ENCODE data around the gene BBX.

Gene BBX

DNA sequence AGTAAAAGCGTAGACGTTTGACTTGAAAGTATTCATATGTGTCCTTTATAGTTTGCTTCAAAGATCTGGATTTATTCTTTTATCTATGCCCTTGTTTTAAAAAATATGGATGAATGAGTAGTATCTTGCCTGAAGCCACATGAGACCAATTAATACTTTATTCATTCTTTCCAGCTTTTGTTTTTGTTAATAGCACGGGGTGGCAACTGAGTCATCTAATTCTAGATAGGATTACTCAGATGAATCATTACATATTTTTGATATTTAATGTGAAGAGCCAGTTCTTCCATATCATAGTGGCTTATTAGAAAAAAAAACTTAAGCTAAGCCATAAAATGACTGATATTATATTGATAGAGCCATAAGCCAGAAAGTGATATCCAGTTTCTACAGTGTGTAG, 121.9 kb downstream of the BBX start:
- DNase-seq: no peak

DNA sequence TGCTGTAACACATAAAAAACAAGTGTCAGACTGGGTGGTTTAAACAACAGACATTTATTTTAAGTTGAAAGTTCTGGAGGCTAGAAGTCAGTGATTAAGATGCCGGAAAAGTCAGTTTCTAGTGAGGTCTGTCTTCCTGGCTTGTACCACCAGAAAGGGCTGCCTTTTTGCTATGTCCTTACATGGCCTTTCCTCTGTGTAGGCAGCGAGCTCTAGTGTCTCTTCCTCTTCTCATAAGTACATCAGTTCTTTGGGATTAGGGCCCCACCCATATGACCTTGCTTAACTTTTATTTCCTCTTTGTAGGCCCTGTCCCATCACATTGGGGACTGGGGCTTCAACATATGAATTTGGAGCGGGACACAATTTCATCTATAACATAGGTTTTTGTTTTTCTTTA, 128.0 kb downstream of the BBX start:
- Histone ChIP-seq H3K56ac (ENCODE audit: low read length) (no peak overlapping the region), H3K36me3 (ENCODE audit: control insufficient read depth, insufficient read depth, low read length) (no peaks in the 10 kb centered on the region), H3K18ac (ENCODE audit: low read length) (no peak overlapping the region), H3K27ac (ENCODE audit: low read depth, low read length) (no peak overlapping the region), H2BK120ac (ENCODE audit: low read depth, low read length) (peak overlapping the region; percentile 28), H3K79me2 (ENCODE audit: control insufficient read depth, insufficient read depth, low read length) (no peaks in the 10 kb centered on the region), H4K8ac (ENCODE audit: low read depth, low read length) (no peak overlapping the region), H3K9ac (ENCODE audit: low read length) (no peak overlapping the region), H3K4me3 (ENCODE audit: low read length) (no peak overlapping the region), H2BK5ac (ENCODE audit: low read length) (no peak overlapping the region), H3K27me3 (ENCODE audit: insufficient read depth, low read length, poor library complexity) (no peaks in the 10 kb centered on the region), H2BK15ac (replicated peaks; ENCODE audit: low read depth) (no peak overlapping the region), H2AK5ac (ENCODE audit: low read length) (no peak overlapping the region), H3K79me1 (ENCODE audit: low read length) (no peaks in the 10 kb centered on the region), H3K4me1 (ENCODE audit: control insufficient read depth, low read depth, low read length) (no peaks in the 10 kb centered on the region), H3K4me2 (ENCODE audit: low read length) (no peak overlapping the region), H4K5ac (ENCODE audit: low read length) (peak overlapping the region; percentile 50), H3K4ac (ENCODE audit: low read depth, low read length) (no peak overlapping the region), H3K23ac (ENCODE audit: low read length) (no peak overlapping the region)
- DNase-seq: no peak
- WGBS (ENCODE audit: extremely low coverage, insufficient coverage, low lambda C conversion rate): no CpG with 5 or more reads among the region's 3 CpGs

More for the DNA sequence above, 121.9 kb downstream of the BBX start:
- no CpG with 5 or more reads among the region's 3 CpGs for WGBS (ENCODE audit: extremely low coverage, insufficient coverage, low lambda C conversion rate)
- Histone ChIP-seq H3K4me2 (ENCODE audit: low read length) (no peak overlapping the region), H3K27me3 (ENCODE audit: insufficient read depth, low read length, poor library complexity) (no peaks in the 10 kb centered on the region), H3K79me1 (ENCODE audit: low read length) (peaks cover 7% of the 10 kb centered on the region), H2BK120ac (ENCODE audit: low read depth, low read length) (no peak overlapping the region), H3K56ac (ENCODE audit: low read length) (no peak overlapping the region), H3K4me3 (ENCODE audit: low read length) (no peak overlapping the region), H4K5ac (ENCODE audit: low read length) (no peak overlapping the region), H4K8ac (ENCODE audit: low read depth, low read length) (no peak overlapping the region), H3K23ac (ENCODE audit: low read length) (no peak overlapping the region), H3K27ac (ENCODE audit: low read depth, low read length) (no peak overlapping the region), H3K4me1 (ENCODE audit: control insufficient read depth, low read depth, low read length) (peaks cover 1% of the 10 kb centered on the region), H3K9ac (ENCODE audit: low read length) (no peak overlapping the region), H3K4ac (ENCODE audit: low read depth, low read length) (no peak overlapping the region), H2AK5ac (ENCODE audit: low read length) (no peak overlapping the region), H3K18ac (ENCODE audit: low read length) (no peak overlapping the region), H3K79me2 (ENCODE audit: control insufficient read depth, insufficient read depth, low read length) (no peaks in the 10 kb centered on the region), H2BK5ac (ENCODE audit: low read length) (no peak overlapping the region), H2BK15ac (replicated peaks; ENCODE audit: low read depth) (no peak overlapping the region), H3K36me3 (ENCODE audit: control insufficient read depth, insufficient read depth, low read length) (no peaks in the 10 kb centered on the region)

GRCh38 chr3:107651782-107652181, 129.0 kb downstream of the BBX start:
- Histone ChIP-seq H3K4ac (ENCODE audit: low read depth, low read length) (no peak overlapping the region), H4K8ac (ENCODE audit: low read depth, low read length) (no peak overlapping the region), H2BK5ac (ENCODE audit: low read length) (no peak overlapping the region), H3K9ac (ENCODE audit: low read length) (no peak overlapping the region), H2BK15ac (replicated peaks; ENCODE audit: low read depth) (no peak overlapping the region), H3K4me1 (ENCODE audit: control insufficient read depth, low read depth, low read length) (no peaks in the 10 kb centered on the region), H2AK5ac (ENCODE audit: low read length) (no peak overlapping the region), H3K27ac (ENCODE audit: low read depth, low read length) (no peak overlapping the region), H3K23ac (ENCODE audit: low read length) (no peak overlapping the region), H3K27me3 (ENCODE audit: insufficient read depth, low read length, poor library complexity) (no peaks in the 10 kb centered on the region), H3K56ac (ENCODE audit: low read length) (no peak overlapping the region), H3K18ac (ENCODE audit: low read length) (no peak overlapping the region), H3K4me2 (ENCODE audit: low read length) (no peak overlapping the region), H3K36me3 (ENCODE audit: control insufficient read depth, insufficient read depth, low read length) (no peaks in the 10 kb centered on the region), H2BK120ac (ENCODE audit: low read depth, low read length) (no peak overlapping the region), H3K4me3 (ENCODE audit: low read length) (no peak overlapping the region), H3K79me2 (ENCODE audit: control insufficient read depth, insufficient read depth, low read length) (no peaks in the 10 kb centered on the region), H3K79me1 (ENCODE audit: low read length) (no peaks in the 10 kb centered on the region), H4K5ac (ENCODE audit: low read length) (no peak overlapping the region)
- no peak for DNase-seq

GRCh38 chr3:107654218-107654617, 131.5 kb downstream of the BBX start:
- Histone ChIP-seq H3K4me3 (ENCODE audit: low read length) (no peak overlapping the region), H3K36me3 (ENCODE audit: control insufficient read depth, insufficient read depth, low read length) (no peaks in the 10 kb centered on the region), H3K9ac (ENCODE audit: low read length) (no peak overlapping the region), H3K4me1 (ENCODE audit: control insufficient read depth, low read depth, low read length) (no peaks in the 10 kb centered on the region), H2BK120ac (ENCODE audit: low read depth, low read length) (no peak overlapping the region), H2BK15ac (replicated peaks; ENCODE audit: low read depth) (no peak overlapping the region), H3K27ac (ENCODE audit: low read depth, low read length) (no peak overlapping the region), H3K56ac (ENCODE audit: low read length) (no peak overlapping the region), H3K4me2 (ENCODE audit: low read length) (no peak overlapping the region), H3K27me3 (ENCODE audit: insufficient read depth, low read length, poor library complexity) (no peaks in the 10 kb centered on the region), H4K5ac (ENCODE audit: low read length) (no peak overlapping the region), H3K23ac (ENCODE audit: low read length) (no peak overlapping the region), H4K8ac (ENCODE audit: low read depth, low read length) (no peak overlapping the region), H3K18ac (ENCODE audit: low read length) (no peak overlapping the region), H3K4ac (ENCODE audit: low read depth, low read length) (no peak overlapping the region), H2AK5ac (ENCODE audit: low read length) (no peak overlapping the region), H3K79me1 (ENCODE audit: low read length) (no peaks in the 10 kb centered on the region), H2BK5ac (ENCODE audit: low read length) (no peak overlapping the region), H3K79me2 (ENCODE audit: control insufficient read depth, insufficient read depth, low read length) (no peaks in the 10 kb centered on the region)
- DNase-seq: no peak
- no CpG with 5 or more reads among the region's 1 CpG for WGBS (ENCODE audit: extremely low coverage, insufficient coverage, low lambda C conversion rate)

DNA sequence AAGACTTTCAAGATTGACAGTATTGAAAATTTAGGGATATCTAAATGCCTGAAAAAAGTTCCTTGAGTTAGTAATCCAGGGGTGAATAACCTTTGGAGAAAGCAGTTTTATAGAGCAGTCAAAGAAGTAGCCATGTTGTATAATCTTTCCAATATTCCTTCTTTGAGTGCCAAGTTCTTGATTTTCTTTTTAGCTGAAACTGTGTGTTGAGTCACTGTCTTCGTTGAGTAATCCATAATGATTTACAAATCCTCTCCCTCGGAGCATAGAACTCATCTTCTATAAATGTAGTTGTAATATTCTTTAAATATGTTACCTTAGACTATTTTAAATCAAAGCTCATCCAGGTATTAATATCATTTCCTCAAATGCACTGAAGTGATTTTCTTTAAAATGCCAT, 135.2 kb downstream of the BBX start:
- no CpG with 5 or more reads among the region's 2 CpGs for WGBS (ENCODE audit: extremely low coverage, insufficient coverage, low lambda C conversion rate)

GRCh38 chr3:107660306-107660976, 137.7 kb downstream of the BBX start:
- H3K9ac ChIP-seq (ENCODE audit: low read length): no peak overlapping the region
- no peak overlapping the region for H4K5ac ChIP-seq (ENCODE audit: low read length)
- H2AK5ac ChIP-seq (ENCODE audit: low read length): no peak overlapping the region
- no peak overlapping the region for H2BK15ac ChIP-seq (replicated peaks; ENCODE audit: low read depth)
- no peak overlapping the region for H3K27ac ChIP-seq (ENCODE audit: low read depth, low read length)
- peaks cover 3% of the 10 kb centered on the region for H3K4me1 ChIP-seq (ENCODE audit: control insufficient read depth, low read depth, low read length)
- no peak overlapping the region for H3K4ac ChIP-seq (ENCODE audit: low read depth, low read length)
- no peak overlapping the region for H3K23ac ChIP-seq (ENCODE audit: low read length)
- no peaks in the 10 kb centered on the region for H3K36me3 ChIP-seq (ENCODE audit: control insufficient read depth, insufficient read depth, low read length)
- no peaks in the 10 kb centered on the region for H3K27me3 ChIP-seq (ENCODE audit: insufficient read depth, low read length, poor library complexity)
- H3K56ac ChIP-seq (ENCODE audit: low read length): no peak overlapping the region
- no peak overlapping the region for H3K4me3 ChIP-seq (ENCODE audit: low read length)
- WGBS (ENCODE audit: extremely low coverage, insufficient coverage, low lambda C conversion rate): no CpG with 5 or more reads among the region's 3 CpGs
- no peak overlapping the region for H3K4me2 ChIP-seq (ENCODE audit: low read length)
- H2BK5ac ChIP-seq (ENCODE audit: low read length): no peak overlapping the region
- no peak for DNase-seq
- no peak overlapping the region for H3K18ac ChIP-seq (ENCODE audit: low read length)
- no peak overlapping the region for H4K8ac ChIP-seq (ENCODE audit: low read depth, low read length)
- no peaks in the 10 kb centered on the region for H3K79me2 ChIP-seq (ENCODE audit: control insufficient read depth, insufficient read depth, low read length)
- no peaks in the 10 kb centered on the region for H3K79me1 ChIP-seq (ENCODE audit: low read length)
- H2BK120ac ChIP-seq (ENCODE audit: low read depth, low read length): no peak overlapping the region

More for the DNA sequence above, 135.2 kb downstream of the BBX start:
- H3K27ac ChIP-seq (ENCODE audit: low read depth, low read length): no peak overlapping the region
- H4K8ac ChIP-seq (ENCODE audit: low read depth, low read length): no peak overlapping the region
- no peak overlapping the region for H3K18ac ChIP-seq (ENCODE audit: low read length)
- no peaks in the 10 kb centered on the region for H3K27me3 ChIP-seq (ENCODE audit: insufficient read depth, low read length, poor library complexity)
- no peak overlapping the region for H3K4ac ChIP-seq (ENCODE audit: low read depth, low read length)
- no peak for DNase-seq
- H3K79me1 ChIP-seq (ENCODE audit: low read length): no peaks in the 10 kb centered on the region
- H3K9ac ChIP-seq (ENCODE audit: low read length): no peak overlapping the region
- no peak overlapping the region for H4K5ac ChIP-seq (ENCODE audit: low read length)
- no peak overlapping the region for H3K4me2 ChIP-seq (ENCODE audit: low read length)
- no peak overlapping the region for H2BK5ac ChIP-seq (ENCODE audit: low read length)
- no peak overlapping the region for H3K56ac ChIP-seq (ENCODE audit: low read length)
- no peak overlapping the region for H2BK15ac ChIP-seq (replicated peaks; ENCODE audit: low read depth)
- no peak overlapping the region for H3K23ac ChIP-seq (ENCODE audit: low read length)
- no peaks in the 10 kb centered on the region for H3K36me3 ChIP-seq (ENCODE audit: control insufficient read depth, insufficient read depth, low read length)
- no peak overlapping the region for H2AK5ac ChIP-seq (ENCODE audit: low read length)
- H2BK120ac ChIP-seq (ENCODE audit: low read depth, low read length): no peak overlapping the region
- peaks cover 3% of the 10 kb centered on the region for H3K4me1 ChIP-seq (ENCODE audit: control insufficient read depth, low read depth, low read length)
- H3K79me2 ChIP-seq (ENCODE audit: control insufficient read depth, insufficient read depth, low read length): no peaks in the 10 kb centered on the region
- no peak overlapping the region for H3K4me3 ChIP-seq (ENCODE audit: low read length)
